Astrocyte of the spinal cord (primary cell): ENCODE measurements around the gene RPS8.
A peak's percentile ranks its signal among the peaks of the same experiment; 100 is the strongest.

Experiments used
- DNase-seq: peaks from one replicate; pipeline ENCODE4 v3.0.0; 2011; ENCODE audit warnings: low read depth, low spot score
- H3K4me3 ChIP-seq: 2 replicates; pipeline ENCODE4 v1.5.1; 2011; ENCODE audit warnings: low read depth, mild to moderate bottlenecking, low read length, moderate library complexity
- in situ Hi-C: cut with HindIII; loops from 2 replicates; pipeline ENCODE4 v1.10.0; 2017; ENCODE audit warnings: low sequenced_read_pairs
- TF ChIP-seq, protein P1 (sequence below): IDR thresholded peaks from 2 replicates; pipeline ENCODE4 v1.5.1; 2012; ENCODE audit warnings: low read depth, mild to moderate bottlenecking, low read length, inconsistent platforms

The RPS8 gene

DNA sequence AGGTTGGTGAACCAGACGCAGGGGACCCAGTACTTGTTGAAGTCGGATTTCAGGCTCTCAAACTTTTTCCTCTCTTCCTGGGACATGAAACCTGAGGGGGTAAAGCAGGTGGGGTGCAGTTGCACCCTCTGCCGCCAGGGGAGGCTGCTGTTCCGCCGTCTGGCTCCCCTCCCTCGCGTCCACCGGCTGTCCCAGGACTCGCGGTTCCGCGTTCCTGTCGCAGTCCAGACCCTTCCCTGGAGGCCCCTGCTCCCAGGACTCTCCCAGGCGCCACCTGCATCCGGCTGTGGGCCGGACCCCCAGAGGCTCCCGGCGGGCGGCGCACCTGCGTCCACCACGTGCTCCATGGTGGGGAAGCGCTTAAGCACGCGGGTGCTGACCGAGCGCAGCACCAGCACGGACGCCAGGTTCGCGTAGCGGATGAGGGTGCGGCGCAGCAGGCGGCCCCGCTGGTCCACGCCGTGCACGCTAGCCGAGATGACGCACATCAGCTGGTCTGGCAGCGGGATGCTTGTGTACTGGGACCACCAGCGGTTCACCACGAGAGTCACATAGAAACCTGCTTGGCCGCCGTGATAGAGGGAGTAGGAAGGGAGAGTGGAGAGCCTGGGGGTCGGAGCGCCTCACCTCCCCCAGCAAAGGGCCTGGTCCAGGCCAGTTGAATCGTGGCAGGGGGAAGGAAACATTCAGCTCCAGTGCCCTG lies 10.9 kb downstream of the RPS8 start:
- TF ChIP-seq, protein P1, sequence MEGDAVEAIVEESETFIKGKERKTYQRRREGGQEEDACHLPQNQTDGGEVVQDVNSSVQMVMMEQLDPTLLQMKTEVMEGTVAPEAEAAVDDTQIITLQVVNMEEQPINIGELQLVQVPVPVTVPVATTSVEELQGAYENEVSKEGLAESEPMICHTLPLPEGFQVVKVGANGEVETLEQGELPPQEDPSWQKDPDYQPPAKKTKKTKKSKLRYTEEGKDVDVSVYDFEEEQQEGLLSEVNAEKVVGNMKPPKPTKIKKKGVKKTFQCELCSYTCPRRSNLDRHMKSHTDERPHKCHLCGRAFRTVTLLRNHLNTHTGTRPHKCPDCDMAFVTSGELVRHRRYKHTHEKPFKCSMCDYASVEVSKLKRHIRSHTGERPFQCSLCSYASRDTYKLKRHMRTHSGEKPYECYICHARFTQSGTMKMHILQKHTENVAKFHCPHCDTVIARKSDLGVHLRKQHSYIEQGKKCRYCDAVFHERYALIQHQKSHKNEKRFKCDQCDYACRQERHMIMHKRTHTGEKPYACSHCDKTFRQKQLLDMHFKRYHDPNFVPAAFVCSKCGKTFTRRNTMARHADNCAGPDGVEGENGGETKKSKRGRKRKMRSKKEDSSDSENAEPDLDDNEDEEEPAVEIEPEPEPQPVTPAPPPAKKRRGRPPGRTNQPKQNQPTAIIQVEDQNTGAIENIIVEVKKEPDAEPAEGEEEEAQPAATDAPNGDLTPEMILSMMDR = peak; percentile 99
- in situ Hi-C loops = no loop called here
- H3K4me3 ChIP-seq = peak overlapping the region; percentile 27
- peak; percentile 74 for DNase-seq

DNA sequence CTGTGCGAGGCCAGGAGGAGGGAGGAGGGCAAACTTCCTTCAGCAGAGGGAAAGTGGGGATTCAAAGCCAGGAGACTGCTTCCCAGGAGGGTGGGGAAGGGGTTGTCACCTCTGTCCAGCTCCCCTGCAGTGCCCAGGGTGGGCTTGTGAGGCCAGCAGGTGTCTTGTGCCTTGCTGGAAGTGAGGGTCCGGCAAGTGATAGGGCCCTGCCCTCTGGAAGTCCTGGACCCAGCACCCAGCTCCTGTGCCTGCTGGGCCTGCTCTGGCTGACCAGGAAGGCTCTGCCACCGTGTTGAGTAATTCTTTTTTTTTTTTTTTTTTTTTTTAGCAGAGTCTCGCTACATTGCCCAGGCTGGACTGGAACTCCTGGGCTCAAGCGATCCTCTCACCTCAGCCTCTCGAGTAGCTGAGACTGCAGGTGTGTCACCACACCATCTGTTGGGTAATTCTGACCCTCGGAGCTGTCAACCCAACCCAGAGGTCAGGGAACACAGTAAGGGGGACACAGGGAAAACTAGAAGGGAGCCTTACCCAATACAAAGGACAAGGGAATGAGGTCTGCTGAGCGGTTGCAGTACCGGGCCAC lies 11.6 kb downstream of the RPS8 start:
- no peak for DNase-seq
- no peak overlapping the region for H3K4me3 ChIP-seq
- in situ Hi-C loops = no loop called here
- TF ChIP-seq, protein P1 = no peak

DNA sequence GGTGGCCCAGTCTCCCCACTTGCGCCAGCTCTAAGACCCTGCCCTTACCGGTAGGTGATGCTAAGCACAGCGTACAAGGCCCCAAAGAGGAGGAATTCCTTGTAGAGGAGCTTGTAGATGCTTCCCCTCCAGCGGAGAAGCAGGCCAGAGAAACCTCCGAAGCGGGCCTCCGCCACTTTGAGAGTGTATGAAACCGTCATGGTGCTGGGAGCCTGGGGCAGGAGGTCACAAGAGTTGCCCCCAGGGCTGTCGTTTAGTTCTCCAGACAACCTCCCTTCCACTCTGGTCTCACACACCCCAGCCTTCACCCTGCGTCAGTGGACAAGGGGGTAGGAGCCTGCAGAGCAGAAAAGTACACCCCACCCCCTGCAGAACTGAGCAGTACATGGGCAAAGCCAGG lies 12.2 kb downstream of the RPS8 start:
- TF ChIP-seq, protein P1 = no peak

DNA sequence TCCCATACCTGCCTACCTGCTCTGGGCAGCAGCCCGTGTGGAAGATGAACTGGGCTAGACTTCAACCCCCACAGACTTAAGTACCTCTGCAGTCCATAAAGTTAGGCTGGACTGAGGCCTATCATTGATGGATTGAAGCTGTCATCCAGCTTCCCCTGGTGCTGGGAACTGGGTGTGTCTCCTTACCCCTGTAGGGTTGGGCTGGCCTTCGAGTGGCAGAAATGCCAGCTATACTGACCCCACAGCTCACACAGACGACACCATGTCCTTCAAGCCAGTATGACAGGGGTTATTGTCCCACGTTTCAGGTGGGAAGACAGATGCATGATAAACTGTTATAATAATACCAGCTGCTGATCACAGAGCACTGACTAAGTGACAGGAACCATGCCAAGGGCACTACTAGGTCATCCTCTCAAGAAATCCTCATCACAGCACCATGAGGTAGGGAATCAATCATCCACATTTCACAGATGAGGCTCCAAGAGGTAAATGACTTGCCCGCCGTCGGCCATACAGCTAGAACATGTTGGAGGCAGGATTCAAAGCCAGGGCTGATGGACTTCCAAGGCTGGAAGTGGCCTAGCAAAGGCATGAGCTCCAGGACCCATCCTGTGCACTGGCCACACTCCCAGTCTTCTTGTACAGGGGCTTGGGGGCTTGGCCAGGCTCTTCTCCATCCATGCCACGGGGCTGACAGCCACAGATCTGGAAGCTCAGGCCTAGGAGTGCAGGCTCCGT lies 12.9 kb downstream of the RPS8 start, which contains the start of gene BEST4:
Gene BEST4 (minus strand): TSS at position 51 of the 741 bp plus-strand sequence. CDS start 465 bp downstream, outside the sequence.
- in situ Hi-C loops = no loop called here
- TF ChIP-seq, protein P1 = no peak
- no peak within 1 kb of the TSS for H3K4me3 ChIP-seq
- no peak for DNase-seq

More for the DNA sequence above, 12.2 kb downstream of the RPS8 start:
- no peak overlapping the region for H3K4me3 ChIP-seq
- in situ Hi-C loops = no loop called here
- no peak for DNase-seq

DNA sequence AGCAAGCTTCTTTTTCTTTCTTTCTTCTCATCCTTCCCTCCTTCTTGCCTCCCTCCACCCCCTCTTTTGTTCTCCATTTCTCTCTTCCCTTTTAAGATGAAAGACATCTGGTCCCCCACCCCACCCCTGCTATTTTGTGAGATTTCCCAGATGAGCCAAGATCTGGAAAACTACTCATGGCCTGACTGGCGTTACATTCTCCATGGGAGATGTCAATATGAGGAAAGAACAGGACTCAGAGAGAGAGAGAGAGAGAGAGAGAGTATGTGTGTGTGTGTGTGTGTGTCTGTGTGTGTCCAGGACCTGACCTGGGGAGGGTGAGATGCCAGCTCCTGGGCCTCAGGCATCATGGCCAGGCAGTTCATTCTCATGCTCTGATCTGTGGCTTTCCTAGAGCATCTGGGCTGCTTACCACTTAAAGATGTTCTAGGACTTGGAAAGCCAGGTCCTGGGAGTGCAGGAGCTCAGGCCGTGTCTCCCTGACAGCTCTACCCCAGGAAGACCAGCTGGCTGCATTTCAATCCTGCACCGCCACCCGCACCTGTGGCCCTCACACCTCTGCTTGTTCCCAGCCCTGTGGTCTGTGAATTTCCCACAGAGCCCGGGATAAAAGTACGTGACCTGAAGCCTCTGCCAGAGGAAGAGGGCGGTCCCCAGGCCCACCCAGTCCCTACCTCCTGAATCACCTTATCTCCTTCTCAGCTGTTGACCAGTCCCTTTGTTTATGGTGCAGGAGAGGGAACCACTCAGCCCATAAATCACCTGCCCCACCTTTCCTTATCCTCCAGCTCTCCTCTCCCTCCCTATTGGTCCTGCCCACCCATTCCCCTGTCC lies 15.8 kb downstream of the RPS8 start:
- TF ChIP-seq, protein P1 = no peak
- in situ Hi-C loops = no loop called here
- no peak overlapping the region for H3K4me3 ChIP-seq
- no peak for DNase-seq
